Ishikawa (cell line): ENCODE measurements around the gene SLC27A4.

Experiments
- FOXM1 ChIP-seq: IDR thresholded peaks from 2 replicates; pipeline ENCODE4 v1.6.1; 2012; ENCODE audit warnings: low read depth, borderline replicate concordance
- TEAD4 ChIP-seq: IDR thresholded peaks from 2 replicates; pipeline ENCODE4 v1.6.1; 2012

DNA sequence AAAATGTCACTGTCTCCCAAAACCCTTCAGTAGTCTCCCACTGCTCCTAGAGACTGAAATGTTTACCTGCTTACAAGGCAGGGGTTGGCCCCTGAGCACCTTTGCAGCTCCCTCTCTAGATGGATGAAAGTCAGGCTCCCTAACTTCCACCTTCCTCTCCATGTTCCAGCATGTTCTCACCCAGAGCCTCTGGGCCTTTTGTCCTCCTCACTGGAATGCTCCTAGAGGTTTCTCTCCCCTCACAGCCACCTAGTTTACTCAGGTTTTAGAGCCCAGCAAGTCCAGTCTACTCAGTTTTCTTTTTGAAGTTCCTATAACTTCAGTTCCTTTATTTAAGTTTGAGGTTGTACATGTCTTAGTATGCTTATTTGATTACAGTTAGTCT lies 30.0 kb downstream of the SLC27A4 start:
- no peak for TF ChIP-seq FOXM1
- TF ChIP-seq TEAD4 = no peak
